GM20431 (cell line): ENCODE measurements around the gene DYNC2I2.

Experiments used
- in situ Hi-C: fragments of 300-500 bp; cut with MseI, MboI; formaldehyde crosslinking; loops from one replicate; pipeline ENCODE4 v1.15.0; 2020; ENCODE audit warnings: low sequenced_read_pairs; ENCODE audit not compliant: unreplicated experiment

The DYNC2I2 gene

DNA sequence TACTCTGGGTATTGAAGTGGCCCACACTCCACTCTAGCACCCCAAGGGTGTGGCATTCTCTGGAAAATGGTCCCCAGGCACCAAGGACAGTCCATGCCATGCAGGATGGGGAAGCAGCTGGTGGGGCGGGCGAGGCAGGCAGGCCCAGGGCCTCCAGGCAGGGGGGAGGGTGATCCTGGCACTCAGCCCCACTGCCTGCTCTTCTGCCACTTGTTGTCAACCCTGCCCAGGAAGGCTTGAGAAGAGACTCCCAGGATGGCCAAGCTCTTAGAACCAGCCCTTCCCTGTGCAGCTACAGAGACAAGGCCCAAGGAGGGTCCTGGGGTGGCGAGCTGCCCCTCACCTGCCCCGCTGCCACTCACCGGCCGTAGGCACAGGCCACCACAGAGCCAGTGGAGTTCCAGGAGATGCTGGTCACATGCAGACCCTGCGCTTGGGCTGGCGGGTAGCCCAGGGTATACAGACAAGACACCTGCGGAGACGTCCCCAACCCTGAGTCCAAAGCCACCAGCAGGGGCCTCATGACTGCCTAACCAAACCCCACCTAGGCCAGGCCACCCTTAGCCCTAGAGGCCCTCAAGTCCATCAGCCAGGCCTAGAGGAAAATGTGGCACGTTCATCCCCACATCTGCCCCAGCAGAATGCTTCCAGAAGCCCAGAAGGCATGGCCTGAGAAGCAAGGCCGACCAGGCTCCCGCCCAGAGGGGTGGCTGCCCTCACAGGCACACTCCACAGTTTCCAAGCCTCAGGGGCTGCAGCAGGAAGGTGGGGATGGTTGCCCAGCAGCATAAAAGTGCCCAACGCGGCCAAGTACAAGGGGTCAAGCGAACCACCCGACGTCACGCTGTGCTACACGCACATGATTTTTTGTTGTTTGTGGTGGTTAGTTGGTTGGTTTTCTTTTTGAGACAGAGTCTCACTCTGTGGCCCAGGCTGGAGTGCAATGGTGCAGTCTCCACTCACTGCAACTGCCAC lies 19.8 kb downstream of the DYNC2I2 start:
- in situ Hi-C loops: no loop called here

DNA sequence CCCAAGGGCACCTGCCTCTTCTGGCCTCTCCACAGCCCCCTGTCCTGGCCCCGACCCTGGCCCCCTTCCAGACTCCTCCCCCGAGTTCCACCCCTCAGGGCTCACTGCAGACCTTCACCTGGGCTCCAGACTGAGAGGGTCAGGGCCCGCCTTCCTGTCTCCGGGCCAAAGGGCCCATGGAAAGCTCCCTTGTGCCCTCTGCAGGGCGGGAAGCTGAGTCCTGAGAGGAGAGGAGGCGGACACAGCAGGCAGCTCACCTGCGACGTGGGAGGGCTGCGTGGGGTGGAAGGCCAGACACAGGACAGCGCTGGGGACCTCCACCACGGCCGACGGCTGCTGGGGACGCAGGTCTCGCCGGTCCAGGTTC lies 20.6 kb downstream of the DYNC2I2 start:
- in situ Hi-C loops: no loop called here

DNA sequence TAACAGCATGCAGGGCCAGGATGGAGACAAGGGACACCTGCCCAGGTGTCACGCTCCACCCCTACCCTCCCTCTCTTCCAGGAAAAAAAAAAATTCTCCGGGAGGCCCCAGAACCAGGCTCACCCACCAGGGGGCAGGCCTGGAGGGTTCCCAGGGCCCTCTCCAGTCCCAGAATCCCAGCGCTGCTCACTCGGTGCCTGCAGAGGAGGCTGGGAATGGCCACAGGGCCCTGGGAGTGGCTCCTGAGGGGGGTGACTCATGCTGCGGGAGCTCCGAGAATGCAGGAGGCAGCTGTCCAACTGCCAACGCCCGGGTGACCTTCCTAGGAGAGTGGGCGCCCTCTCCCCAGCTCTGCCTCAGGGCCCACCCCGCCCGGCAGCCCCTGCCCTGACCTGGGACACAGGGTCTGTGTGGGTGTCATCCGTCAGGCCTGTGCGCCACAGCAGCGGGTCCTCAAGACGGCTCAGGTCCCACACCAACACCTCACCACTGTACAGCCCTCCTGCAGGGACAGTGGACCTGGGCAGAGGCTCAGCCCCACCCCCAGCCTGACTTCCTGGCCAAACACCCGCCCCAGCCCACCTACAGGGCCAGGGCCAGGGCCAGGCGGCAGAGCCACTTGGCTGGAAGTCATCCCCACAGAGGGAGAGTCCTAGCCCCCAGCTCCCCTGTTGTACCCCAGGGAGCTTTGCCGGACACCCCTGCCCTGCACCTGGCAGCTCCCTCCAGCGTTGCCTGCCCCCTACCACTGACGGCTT lies 21.2 kb downstream of the DYNC2I2 start:
- in situ Hi-C loops: no loop called here

DNA sequence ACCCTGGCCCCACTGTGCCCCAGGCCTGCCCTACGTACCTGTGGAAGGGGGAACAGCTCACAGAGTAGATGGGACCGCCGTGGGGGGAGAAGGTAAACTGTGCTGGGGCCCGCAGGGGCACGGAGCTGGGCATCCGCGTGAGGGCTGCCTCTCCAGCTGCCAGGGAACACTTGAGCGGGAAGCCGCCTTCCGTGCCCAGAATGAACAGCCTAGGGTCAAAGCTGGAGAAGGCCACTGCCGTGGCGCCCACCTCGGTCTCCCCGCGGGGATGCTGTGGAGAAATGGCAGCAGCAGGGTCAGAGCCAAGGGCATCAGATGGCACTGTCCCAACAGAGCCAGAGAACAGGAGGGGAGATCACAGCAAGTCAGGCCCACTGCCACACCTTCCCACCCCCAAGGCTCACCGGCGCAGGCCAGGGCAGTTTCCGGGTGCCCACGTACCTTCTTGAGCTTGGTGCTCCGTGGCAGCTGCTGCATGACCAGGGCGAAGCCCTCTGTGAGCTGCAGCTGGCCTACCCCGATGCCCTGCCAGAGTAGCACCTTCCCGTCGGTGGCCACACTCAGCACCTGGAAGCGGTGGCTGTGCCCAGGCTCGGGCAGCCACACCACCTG lies 21.9 kb downstream of the DYNC2I2 start:
- in situ Hi-C loops: no loop called here

DNA sequence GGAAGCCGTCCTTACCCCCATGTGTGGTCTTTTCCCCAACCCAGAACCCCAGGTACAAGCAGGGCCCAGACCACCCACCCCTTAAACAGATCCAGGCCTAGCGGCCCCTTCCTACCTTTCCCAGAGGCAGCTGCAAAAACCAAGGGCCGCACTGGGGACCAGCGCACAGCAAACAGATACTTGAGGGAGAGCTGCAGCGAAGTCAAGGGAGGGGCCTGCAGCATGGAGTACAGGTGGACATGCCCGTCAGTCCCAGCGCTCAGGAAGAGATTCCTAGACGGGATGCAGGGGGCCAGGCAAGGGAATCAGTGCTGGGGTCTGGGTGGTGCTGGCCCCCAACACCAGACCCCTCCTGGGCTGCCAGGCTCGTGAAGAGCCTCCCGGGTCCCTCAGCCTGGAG lies 22.5 kb downstream of the DYNC2I2 start:
- in situ Hi-C loops: no loop called here

DNA sequence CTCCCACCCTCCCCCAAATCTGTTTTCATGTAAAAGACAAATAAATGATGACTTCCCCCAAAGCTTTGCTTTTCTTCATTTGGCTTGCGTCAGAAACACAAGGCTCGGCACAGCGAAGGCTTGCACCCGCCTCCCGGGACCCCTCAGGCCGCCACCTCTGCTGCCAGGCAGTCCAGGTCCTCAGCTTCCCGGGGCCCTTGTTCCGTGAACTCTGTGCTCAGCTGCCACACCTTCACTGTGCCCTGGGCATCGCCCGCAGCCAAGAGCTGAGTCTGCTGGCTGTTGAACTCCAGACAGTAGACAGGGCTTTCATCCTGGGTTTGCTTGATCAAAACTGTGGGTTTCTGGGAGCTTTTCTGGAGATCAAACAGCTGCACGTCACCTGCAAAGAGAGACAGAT lies 23.0 kb downstream of the DYNC2I2 start:
- in situ Hi-C loops: no loop called here

DNA sequence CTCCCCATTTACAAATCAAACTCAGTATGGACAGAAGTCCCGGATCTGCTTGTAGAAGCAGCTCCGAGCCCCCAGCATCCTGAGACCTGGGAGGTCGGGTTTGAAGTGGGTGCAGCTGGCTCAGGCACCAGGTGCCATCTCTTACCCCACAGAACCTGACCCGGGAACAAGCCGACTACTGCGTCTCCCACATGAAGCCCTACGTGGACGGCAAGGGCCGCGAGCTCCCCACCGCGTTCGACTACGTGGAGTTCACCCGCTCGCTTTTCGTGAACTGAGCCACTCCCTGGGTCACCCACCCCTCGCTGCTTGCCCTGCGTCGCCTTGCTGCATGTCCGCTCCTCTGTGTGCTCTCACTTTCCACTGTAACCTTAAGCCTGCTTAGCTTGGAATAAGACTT lies 23.6 kb downstream of the DYNC2I2 start:
- in situ Hi-C loops: no loop called here

DNA sequence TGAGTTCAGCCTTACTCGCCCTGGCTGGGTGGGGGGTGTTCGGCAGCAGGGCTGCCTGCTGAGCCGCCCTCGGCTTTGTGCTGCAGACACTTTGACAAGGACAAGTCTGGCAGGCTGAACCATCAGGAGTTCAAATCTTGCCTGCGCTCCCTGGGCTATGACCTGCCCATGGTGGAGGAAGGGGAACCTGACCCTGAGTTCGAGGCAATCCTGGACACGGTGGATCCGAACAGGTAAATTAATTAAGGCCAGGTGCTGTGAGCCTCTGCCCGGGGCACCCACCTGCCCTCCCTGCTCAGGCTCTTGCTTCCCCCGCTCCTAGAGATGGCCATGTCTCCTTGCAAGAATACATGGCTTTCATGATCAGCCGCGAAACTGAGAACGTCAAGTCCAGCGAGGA lies 24.2 kb downstream of the DYNC2I2 start:
- in situ Hi-C loops: no loop called here

DNA sequence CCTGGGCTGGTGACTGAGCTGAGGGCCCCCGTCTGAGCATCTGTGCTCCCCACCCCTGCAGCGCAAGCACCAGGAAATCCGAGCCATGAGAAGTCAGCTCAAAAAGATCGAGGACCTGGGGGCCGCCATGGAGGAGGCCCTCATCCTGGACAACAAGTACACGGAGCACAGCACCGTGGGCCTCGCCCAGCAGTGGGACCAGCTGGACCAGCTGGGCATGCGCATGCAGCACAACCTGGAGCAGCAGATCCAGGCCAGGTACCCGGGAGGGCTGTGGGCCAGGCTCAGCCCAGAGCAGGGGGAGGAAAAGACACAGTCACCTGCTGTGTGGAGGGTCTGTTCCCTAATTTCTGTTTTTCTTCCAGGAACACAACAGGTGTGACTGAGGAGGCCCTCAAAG lies 24.6 kb downstream of the DYNC2I2 start:
- in situ Hi-C loops: no loop called here

DNA sequence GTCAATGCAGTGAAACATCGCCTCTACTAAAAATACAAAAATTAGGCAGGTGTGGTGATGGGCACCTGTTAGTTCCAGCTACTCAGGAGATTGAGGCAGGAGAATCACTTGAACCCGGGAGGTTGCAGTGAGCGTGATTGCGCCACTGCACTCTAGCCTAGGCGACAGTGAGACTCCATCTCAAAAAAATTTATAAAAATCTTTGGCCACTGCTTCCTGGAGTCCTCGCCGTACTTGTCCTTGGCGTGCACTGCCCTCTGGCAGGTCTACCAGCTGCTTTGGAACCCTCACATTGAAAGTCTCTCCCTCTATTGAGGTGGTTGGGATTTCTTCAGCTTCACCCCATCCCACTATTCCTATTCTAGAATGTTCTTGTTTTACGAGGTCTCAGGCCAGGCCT lies 25.0 kb downstream of the DYNC2I2 start:
- in situ Hi-C loops: no loop called here

DNA sequence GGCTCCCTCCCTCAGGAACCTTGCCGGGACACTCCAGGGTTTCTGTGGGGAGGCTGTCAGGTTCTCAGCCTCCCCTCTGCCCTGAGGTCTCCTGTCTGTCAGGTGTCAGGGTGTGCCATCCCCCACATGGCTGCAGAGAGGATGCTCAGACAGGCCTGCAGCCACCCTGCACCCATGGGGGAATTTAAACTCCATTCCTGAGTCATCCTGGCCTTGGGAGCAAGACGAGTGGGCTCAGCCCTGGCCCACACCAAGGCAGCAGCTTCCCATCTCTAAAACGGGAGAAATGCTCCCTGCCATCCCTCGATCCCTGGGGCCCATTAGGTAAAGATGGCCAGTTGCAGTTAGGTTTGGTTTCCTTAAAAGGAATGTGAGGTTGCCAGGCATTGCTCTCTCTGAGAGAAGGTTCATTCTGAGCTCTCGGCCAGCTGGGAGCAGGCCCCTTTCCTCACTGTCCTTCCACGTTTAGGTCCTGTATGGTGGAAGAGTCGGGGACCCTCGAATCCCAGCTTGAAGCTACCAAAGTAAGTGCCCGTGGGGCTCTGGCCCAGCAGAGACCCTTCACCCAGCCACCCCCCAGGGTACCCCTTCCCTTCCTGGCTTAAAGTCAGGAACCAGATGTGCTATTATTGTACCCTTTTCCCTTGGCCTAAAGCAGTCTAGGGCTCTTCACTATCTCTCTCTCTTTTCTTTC lies 26.6 kb downstream of the DYNC2I2 start:
- in situ Hi-C loops: no loop called here

DNA sequence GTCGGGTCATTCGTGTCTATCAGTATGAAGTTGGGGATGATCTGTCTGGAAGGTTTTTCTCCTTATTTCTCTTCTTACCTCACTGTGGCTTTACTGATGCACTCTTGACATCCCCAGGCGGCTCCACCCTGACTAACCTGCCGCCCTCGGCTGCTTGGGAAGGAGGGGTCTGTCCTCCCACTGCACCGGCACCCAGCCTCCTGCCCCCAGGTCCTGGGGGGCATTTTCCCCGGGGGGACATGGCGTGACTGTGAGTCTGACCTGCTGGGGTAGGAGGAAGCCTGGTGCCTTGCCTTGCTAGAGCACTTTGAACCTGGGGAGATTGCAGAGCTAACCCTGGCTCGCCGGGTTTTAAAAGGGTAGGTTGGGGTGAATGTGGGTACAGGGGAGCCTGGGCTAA lies 27.5 kb downstream of the DYNC2I2 start:
- in situ Hi-C loops: no loop called here

DNA sequence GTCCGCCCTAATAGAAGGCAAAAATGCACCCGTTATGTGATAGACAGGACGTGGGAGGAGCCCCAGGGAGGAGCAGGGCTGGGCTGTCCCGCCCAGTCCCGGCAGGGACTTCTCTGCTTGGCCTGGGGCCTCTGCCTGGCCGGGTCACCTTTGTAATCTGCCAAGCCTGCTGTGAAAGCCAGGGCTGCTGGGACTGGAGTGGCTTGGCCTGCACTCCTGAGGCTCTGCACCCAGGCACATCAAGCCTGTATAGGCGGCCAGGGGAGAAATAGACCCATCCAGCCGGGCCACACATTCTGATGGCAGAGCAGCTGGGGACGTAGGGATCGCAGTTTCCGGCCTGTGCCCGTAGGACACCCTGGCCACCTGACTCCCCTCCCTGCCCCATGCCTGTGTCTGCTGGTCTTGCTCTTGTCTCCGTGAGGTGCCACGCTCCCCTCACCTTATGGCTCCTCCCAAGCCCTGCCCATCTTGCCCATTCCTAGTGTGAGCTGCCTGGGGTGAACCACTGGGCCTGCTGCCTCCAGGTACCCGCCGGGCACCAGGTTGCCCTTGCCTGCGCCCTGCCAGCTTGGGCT lies 28.1 kb downstream of the DYNC2I2 start:
- in situ Hi-C loops: no loop called here

DNA sequence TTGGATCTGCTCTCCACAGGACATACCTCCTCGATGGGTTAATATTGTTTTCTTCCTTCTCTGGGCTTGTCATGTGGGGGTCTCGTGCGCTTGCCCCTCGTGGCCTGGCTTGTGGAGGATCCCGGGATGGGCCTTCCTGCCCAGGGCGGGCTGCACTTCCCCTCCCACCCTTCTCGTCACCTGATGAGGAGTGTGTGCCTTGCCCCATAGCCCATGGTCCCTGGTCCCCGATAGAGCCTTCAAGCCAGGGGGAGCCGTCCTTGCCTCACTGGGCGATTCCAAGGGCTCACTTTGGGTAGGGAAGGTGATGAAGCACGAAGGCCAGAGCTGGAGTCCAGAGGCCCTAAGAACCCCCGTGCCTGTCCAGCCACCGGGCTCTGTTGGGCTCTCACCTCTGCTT lies 28.7 kb downstream of the DYNC2I2 start:
- in situ Hi-C loops: no loop called here

DNA sequence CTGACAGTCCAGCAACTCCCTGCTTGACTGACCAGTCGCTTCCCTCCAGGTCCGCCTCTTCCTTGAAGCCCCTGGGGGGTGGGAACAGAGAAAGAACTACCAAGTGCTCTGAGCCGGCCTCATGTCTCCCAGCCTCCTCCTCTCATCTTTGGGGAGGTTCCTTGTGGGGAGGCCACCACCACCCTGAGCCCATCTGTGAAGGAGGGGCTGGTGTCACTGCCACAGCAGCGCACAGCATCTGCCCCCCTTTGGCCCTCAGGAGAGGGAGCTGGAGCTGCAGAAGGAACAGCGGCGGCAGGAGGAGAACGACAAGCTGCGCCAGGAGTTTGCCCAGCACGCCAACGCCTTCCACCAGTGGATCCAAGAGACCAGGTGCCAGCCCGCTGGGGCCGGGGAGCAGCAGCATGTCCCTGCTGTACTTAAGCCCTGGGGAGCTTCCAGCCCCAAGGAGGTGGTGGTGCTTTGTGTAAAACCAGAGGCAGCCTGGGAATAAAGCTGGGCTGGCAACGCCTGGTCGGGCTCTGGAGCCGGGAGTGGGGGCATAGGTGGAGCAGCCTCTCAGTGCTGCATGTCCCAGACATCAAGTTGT lies 29.4 kb downstream of the DYNC2I2 start:
- in situ Hi-C loops: no loop called here

DNA sequence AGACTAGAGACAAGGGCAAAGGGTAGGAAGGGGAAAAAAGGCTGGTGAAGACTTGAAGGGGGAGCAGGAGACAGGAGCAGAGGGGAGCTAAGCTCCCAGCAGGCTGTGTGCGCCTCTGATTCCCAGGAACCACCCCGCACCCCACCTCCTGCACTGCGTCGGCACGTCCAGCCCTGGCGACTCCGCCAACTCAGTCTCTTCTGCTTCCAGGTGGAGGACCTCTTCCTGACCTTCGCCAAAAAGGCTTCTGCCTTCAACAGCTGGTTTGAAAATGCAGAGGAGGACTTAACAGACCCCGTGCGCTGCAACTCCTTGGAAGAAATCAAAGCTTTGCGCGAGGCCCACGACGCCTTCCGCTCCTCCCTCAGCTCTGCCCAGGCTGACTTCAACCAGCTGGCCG lies 30.5 kb downstream of the DYNC2I2 start:
- in situ Hi-C loops: no loop called here

DNA sequence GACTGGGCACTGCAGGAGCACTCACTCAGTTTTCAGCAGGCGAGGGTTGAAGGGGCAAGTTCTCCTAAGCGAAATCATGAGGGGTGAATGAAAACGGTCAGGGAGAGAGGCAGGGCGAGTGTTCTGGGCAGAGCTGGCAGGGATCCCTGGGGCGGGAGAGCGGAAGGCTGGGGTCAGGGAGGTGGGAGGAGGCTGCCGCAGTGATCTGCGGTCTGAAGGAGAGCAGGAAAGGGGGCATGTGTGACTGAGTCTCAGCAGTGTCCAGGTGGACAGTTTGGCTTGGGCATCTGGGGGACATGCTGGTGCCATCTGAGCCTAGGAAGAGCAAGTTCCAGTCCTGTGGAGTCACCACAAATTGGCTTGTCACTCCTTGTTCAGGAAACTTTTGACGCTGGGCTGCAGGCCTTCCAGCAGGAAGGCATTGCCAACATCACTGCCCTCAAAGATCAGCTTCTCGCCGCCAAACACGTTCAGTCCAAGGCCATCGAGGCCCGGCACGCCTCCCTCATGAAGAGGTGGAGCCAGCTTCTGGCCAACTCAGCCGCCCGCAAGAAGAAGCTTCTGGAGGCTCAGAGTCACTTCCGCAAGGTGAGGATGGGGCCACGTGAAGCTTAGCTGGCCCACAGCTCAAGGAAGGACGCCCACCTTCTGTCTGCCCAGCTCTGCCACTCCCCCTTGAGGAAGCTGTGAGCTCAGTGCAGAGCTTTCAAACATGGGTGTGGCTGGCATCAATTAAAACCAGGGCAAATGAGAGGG lies 31.1 kb downstream of the DYNC2I2 start:
- in situ Hi-C loops: no loop called here

DNA sequence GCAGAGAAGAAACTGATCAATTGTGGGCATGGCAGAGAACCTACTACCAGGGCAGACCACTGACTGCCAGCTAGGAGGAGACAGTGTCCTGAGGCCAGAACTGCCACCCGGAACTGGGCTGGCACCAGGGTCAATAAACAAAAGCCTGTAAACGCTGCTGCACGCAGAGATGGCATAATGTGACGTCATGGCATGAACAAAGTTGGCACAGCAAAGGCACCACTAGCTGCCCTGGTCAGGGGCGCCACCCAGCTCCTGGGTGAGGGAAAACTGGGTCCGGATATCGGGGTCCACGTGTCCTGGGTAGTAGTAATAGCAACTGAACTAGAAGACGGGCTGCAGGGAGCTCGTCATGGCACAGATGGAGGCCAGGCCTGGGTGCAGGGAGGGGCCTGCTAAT lies 32.1 kb downstream of the DYNC2I2 start:
- in situ Hi-C loops: no loop called here
